Measurements from ENCODE around the gene CISH. TPM values are rescaled to one million over a fixed set of nuclear protein-coding genes. Genes with fewer than 3 reads are reported as not detected.
A peak's percentile ranks its signal among the peaks of the same experiment; 100 is the strongest.

CISH gene
- total and polyA plus RNA-seq, 9 of the 15 experiments (the other 6 are each of a cell fraction or from before 2014, with no cell fraction given) = 1.7 to 47.7 (median 18.3) TPM

DNA sequence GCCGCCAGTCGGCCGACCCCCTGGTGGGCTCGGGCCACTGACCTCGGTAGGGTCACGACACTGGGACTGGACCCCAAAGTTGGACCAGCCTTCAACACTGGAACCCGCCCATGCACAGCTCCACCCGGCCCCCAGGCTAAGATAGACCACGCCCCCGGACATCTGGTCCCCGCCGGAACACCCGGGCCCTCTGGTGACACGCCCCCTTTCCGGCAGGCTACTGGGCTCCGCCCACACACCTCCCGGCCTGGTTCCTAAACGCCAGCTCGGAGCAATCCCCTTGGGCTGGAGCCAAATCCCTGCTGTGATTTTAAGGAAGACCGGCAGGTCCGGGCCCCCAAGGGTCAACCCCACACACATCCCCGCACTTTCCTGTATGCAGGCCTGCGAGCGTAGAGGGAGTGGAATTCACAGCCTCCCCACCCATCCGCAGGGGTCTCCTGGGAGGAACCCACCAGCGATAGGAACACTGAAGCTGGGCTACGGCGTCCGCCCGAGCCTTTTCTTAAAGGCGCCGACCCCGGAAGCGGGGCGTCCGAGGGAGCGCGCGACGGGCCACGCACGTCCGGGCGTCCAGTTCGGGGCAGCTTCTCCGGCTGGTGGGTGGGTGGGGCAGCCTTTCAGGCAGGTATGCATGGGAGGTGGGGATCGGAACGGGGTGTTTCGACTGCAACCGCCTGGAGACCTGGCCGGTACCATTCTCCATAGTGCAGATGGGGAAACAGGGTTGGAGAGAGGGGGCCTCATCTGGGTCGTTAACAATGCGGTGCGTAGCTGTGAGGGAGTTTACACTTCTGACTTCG is 42.4 kb downstream of the CISH start, which contains the start of gene HEMK1 (continued):
- TF ChIP-seq KDM1A (IDR thresholded peaks at IDR 0.05) (peak; percentile 82 to 83), L3MBTL2 (IDR thresholded peaks at IDR 0.05) (no peak), ZNF696 (CRISPR knock-in tag; conservative IDR thresholded peaks at IDR 0.05) (no peak), ZNF444 (CRISPR knock-in tag; IDR thresholded peaks at IDR 0.05) (no peak), FOXJ3 (CRISPR knock-in tag; IDR thresholded peaks at IDR 0.05) (no peak), ATF1 (CRISPR knock-in tag; IDR thresholded peaks at IDR 0.05) (no peak), ATF1 (tag; IDR thresholded peaks at IDR 0.05) (peak; percentile 95), CBX1 (IDR thresholded peaks at IDR 0.05; ENCODE audit: low read depth) (no peak), KLF6 (CRISPR knock-in tag; IDR thresholded peaks at IDR 0.05; ENCODE audit: borderline replicate concordance) (no peak), HDAC3 (IDR thresholded peaks at IDR 0.05; ENCODE audit: borderline replicate concordance, partially characterized antibody) (peak; percentile 72), POLR3A (IDR thresholded peaks at IDR 0.05; ENCODE audit: borderline replicate concordance, extremely low read depth, insufficient read depth, insufficient read length) (no peak), GABPB1 (CRISPR knock-in tag; IDR thresholded peaks at IDR 0.05) (peak; percentile 98), TRIM24 (IDR thresholded peaks at IDR 0.05) (peak in 1 of 2 experiments; percentile 98; a peak in 2 of 4 replicates), ZBTB8A (IDR thresholded peaks at IDR 0.05; ENCODE audit: partially characterized antibody) (no peak), MTA3 (IDR thresholded peaks at IDR 0.05; ENCODE audit: borderline replicate concordance) (peak; percentile 95), MIER1 (IDR thresholded peaks at IDR 0.05; ENCODE audit: low read depth) (no peak), EGR1 (conservative IDR thresholded peaks at IDR 0.05) (peak; percentile 85), RNF2 (IDR thresholded peaks at IDR 0.05) (peak; percentile 53; the same call in 1 of the 2 replicates), DACH1 (IDR thresholded peaks at IDR 0.05; ENCODE audit: partially characterized antibody) (no peak), SRSF9 (IDR thresholded peaks at IDR 0.05; ENCODE audit: borderline replicate concordance, low read depth, low read length) (no peak), GTF2A2 (tag; IDR thresholded peaks at IDR 0.05) (peak; percentile 89), ZNF212 (CRISPR knock-in tag; IDR thresholded peaks at IDR 0.05) (no peak), ZNF695 (CRISPR knock-in tag; IDR thresholded peaks at IDR 0.05) (no peak), BMI1 (IDR thresholded peaks at IDR 0.05; ENCODE audit: low read length) (no peak)
- TF ChIP-seq, protein P1, sequence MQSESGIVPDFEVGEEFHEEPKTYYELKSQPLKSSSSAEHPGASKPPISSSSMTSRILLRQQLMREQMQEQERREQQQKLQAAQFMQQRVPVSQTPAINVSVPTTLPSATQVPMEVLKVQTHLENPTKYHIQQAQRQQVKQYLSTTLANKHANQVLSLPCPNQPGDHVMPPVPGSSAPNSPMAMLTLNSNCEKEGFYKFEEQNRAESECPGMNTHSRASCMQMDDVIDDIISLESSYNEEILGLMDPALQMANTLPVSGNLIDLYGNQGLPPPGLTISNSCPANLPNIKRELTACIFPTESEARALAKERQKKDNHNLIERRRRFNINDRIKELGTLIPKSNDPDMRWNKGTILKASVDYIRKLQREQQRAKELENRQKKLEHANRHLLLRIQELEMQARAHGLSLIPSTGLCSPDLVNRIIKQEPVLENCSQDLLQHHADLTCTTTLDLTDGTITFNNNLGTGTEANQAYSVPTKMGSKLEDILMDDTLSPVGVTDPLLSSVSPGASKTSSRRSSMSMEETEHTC (IDR thresholded peaks at IDR 0.05) = no peak
- TF ChIP-seq, protein P2, sequence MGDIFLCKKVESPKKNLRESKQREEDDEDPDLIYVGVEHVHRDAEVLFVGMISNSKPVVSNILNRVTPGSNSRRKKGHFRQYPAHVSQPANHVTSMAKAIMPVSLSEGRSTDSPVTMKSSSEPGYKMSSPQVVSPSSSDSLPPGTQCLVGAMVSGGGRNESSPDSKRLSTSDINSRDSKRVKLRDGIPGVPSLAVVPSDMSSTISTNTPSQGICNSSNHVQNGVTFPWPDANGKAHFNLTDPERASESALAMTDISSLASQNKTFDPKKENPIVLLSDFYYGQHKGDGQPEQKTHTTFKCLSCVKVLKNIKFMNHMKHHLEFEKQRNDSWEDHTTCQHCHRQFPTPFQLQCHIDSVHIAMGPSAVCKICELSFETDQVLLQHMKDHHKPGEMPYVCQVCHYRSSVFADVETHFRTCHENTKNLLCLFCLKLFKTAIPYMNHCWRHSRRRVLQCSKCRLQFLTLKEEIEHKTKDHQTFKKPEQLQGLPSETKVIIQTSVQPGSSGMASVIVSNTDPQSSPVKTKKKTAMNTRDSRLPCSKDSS (IDR thresholded peaks at IDR 0.05; ENCODE audit: low read depth, partially characterized antibody) = no peak
- TF ChIP-seq, protein P3, sequence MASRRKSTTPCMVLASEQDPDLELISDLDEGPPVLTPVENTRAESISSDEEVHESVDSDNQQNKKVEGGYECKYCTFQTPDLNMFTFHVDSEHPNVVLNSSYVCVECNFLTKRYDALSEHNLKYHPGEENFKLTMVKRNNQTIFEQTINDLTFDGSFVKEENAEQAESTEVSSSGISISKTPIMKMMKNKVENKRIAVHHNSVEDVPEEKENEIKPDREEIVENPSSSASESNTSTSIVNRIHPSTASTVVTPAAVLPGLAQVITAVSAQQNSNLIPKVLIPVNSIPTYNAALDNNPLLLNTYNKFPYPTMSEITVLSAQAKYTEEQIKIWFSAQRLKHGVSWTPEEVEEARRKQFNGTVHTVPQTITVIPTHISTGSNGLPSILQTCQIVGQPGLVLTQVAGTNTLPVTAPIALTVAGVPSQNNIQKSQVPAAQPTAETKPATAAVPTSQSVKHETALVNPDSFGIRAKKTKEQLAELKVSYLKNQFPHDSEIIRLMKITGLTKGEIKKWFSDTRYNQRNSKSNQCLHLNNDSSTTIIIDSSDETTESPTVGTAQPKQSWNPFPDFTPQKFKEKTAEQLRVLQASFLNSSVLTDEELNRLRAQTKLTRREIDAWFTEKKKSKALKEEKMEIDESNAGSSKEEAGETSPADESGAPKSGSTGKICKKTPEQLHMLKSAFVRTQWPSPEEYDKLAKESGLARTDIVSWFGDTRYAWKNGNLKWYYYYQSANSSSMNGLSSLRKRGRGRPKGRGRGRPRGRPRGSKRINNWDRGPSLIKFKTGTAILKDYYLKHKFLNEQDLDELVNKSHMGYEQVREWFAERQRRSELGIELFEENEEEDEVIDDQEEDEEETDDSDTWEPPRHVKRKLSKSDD (conservative IDR thresholded peaks at IDR 0.05; ENCODE audit: low read length) = no peak

Measured in K562 (cell line).